Hippocampal formation (tissue), 2 donors: ENCODE measurements around the gene MAD1L1.
"Not testable (repeated sequence)": the region's sequence is repeated elsewhere in the genome, so short reads cannot be mapped to it uniquely, and the experiment has no call there.

ENCODE experiments used
- DNase-seq, 2 donors: peaks; one replicate each; lab custom pipeline; 2025; lab: John Stamatoyannopoulos, UW

Gene MAD1L1

GRCh38 chr7:2045559-2046405 is 187.0 kb downstream of the MAD1L1 start:
- no peak for DNase-seq

GRCh38 chr7:2044883-2045471 is 187.8 kb downstream of the MAD1L1 start:
- no peak for DNase-seq

DNA sequence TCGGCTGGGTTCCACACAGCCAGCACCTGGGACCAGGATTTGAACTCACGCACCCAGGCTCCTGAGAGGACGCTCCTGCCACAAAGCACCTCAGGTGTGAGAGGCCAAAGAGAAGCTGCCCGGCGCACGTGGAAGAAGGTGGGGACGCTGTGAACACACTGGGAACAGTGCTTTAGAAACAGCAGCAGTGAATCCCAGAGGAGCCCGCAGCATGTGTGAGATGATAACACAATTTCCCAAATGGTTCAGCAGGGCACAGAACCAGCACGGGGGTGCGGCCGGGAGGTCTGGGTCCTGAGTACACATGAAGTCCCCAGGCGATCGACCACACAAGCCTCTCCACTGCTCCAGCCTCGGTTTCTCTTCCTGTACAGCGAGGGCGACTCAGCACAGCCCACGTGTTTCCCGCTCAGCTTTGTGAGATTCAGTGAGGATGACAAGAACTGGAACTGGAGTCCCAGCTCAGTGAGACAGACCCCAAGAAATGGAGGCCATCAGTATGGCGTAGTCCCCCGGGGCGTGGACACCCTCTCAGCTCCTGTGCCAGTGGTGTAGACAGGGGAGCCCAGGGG is 188.3 kb downstream of the MAD1L1 start:
- no peak for DNase-seq

GRCh38 chr7:2043316-2044039 is 189.3 kb downstream of the MAD1L1 start:
- DNase-seq, result no peak

DNA sequence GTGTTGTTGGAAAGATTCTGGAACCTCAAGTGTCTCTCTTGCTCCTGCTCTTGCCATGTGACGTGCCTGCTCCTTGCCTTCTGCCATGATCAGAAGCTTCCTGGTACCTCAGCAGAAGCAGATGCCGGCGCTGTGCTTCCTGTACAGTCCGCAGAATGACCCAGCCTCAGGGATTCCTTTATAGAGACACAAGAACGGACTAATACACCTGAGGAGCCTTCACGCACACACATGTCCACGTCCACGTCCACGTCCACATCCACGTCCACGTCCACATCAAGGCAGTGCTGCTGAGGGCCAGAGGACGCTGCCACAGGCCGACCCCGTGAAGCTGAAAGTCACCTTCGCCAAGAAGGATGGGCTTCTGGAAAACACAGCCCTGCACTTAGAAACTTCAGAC is 190.1 kb downstream of the MAD1L1 start:
- DNase-seq, result no peak

DNA sequence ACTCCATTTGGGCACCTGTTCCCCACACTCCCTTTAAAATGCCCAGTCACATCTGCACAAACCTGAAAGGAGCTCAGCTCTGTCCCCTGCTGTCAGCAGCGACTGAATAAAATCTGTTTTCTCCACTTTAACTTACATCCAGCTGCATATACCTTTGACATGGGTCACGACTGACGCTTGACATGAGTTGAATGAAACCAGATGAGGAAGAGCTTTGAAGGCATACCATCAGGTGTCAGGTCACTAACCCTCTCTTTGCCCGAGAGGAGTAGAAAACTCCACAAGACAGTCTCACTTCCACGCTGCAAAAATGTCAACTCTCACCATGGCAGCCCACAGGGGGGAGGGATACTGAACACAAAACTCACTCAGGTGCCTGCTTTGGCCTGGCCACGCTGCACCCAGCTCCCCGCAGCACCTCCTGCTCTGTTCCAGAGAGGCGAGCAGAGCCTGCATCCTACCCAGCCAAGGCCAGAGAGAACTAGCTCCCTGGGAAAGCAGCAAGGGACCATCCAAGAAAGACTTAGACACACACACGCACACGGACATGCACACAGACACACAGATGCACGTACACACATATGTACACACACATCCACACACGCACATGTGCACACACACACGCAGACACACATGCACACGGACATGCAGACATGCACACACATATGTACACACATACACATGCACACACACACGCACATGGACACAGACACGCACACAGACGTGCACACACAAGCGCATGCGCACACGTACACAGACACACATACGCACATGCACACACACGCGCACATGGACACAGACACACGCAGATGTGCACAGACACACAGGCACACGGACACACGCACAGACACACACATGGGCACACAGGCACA is 191.0 kb downstream of the MAD1L1 start:
- no peak for DNase-seq

DNA sequence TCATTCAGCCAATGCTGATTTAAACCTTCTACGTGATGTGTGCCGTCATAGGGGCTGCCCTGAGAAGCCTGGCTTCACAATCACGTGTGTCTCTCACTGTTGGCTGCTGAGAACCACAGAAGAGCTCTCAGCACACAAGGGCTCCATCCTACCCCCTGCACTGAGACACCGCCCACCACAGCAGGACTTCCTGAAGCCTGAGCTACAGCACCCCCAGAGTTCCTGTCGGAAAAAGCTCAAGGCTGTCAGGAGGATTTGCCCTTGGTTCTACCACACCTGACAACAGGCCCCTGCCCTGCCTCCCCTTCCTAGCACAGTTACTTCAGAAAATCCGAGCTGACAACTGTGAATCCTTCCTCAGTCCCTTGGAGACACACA is 191.9 kb downstream of the MAD1L1 start:
- DNase-seq, result no peak

GRCh38 chr7:2040201-2040892 is 192.4 kb downstream of the MAD1L1 start:
- DNase-seq, result no peak

DNA sequence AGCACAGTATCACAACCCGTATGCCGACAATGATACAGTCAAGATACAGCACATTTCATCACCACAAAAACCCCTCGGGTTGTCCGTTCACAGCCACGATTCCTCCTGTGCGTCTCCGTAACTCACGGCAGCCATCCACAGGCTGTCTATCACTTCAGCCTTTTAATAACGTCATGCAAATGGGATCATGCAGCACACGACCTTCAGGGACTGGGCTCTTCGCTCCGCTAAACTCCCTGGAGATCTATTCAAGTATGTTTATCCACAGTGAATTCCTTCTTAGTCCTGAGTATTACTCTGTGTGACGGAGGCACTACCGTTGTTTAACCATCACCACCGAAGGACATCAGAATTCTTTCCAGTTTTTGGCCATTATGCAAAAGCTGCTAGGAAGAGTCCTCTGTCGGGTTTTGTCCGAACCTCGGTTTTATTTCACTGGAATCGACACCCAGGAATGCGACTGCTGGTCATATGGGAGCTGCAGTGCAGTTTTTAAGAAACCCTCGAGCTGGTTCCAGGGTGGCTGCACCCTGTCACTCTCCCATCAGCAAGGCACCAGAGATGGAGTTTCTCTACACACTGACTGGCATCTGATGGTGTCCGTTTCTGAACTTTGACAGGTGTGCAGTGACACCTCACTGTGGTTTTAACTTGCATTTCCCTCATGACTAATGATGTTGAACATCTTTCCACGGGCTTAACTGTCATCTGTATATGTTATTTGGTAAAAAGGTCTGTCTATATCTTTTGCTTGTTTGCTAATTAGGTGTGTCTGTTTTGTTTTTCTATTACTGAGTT is 193.6 kb downstream of the MAD1L1 start:
- no peak for DNase-seq

DNA sequence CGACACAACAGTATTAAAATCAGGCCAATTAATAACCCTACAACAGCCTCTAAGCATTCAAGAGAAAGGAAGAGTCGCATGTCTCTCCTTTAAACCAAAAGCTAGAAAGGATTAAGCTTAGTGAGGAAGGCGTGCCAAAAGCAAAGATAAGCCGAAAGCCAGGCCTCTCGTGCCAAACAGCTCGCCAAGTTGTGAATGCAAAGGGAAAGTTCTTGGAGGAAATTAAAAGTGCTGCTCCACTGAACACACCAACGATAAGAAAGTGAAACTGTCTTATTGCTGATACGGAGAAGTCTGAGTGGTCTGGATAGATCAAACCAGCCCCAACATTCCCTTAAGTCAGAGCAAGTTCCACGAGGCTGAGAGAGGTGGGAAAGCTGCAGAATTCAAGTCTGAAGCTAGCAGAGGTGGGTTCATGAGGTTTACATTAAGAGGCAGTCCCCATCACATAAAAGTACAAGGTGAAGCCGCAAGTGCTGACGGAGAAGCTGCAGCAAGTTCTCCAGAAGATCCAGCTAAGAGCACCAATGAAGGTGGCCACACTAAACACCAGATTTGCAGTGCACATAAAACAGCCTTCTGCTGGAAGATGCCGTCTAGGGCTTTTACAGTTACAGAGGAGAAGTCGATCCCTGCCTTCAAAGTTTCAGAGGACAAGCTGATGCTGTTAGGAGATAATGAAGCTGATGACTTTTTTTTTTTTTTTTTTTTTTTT is 194.8 kb downstream of the MAD1L1 start:
- DNase-seq, result no peak

DNA sequence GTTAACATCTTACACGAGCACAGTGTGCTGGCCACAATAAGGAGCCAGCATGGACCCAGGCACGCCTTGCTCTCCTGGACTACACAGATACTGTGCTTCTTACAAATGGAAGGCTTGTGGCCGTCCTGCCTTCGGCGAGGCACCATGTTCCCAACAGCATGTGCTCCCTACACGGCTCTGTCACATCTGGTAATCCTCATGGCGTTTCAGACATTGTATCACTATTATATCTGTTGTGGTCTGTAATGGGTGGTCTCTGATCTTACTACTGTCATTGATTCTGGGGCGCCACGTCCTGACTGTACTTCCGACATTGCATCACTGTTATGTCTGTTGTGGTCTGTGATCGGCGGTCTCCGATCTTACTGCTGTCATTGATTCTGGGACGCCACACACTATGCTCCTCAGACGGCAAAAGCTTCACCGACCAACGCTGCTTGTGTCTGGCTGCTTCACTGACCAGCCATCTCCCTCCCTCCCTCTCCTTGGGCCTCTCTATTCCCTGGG is 195.4 kb downstream of the MAD1L1 start:
- DNase-seq, result no peak

- DNase-seq, result no peak
Observed at GRCh38 chr7:2036786-2037185, 196.0 kb downstream of the MAD1L1 start.

GRCh38 chr7:2036201-2036600 is 196.5 kb downstream of the MAD1L1 start:
- not testable (repeated sequence) for DNase-seq

DNA sequence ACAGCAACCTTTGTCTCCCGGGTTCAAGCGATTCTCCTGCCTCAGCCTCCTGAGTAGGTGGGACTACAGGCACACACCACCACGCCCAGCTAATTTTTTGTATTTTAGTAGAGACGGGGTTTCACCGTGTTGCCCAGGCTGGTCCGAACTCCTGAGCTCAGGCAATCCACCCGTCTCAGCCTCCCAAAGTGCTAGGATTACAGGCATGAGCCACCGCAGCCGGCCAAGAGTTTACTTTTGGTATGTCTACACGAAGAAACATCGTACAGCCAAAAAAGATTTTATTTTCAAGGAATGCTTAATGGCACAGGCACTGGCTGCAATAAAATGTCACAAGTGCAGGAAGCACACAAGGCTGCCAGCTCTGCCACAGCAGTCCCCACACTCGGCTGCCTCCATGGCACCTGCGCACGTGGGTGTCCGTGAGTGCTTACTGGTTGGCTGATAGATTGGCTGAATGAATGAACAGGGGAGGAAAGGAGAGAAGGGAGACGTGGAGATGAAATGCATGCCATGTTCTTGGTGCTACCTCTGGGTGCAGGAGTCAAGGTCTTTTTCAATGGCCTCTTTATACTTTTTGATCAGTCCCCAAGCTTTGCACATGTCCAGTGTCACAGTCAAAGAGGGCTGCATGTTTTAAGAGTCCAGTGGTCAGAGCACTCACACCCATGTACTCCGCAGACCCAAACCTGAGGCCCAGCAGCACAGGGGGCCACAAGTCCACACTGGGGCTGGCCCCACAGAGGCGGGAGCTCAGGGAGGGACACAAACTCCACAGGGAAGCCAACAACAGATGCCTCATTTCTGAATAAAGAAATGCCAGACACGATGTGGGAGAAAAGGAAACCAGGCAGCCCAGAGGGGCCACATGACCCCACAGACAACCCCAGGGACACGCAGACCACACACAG is 198.2 kb downstream of the MAD1L1 start:
- DNase-seq, result no peak

GRCh38 chr7:2033586-2034135 is 199.1 kb downstream of the MAD1L1 start:
- no peak for DNase-seq

GRCh38 chr7:2032876-2033407 is 199.8 kb downstream of the MAD1L1 start:
- no peak for DNase-seq

- DNase-seq, result no peak
Observed at GRCh38 chr7:2032030-2032875, 200.5 kb downstream of the MAD1L1 start.
